SK-N-SH (cell line): Measurements from ENCODE around the gene SCEL. TPM values are rescaled to one million over a fixed set of nuclear protein-coding genes. Genes with fewer than 3 reads are reported as not detected.

Source experiments
- CTCF ChIA-PET: fragments of 300-600, 350-600 bp; formaldehyde crosslinking; extraction: SDS; loops from one replicate; lab custom pipeline; 2021; lab: Yijun Ruan, JAX
- POLR2A ChIA-PET: fragments of 350-600 bp; sonication (Branson Sonifier 250); formaldehyde crosslinking; extraction: SDS; loops from one replicate; lab custom pipeline; 2020; ENCODE audit warnings: antibody characterized with exemption, inconsistent platforms; lab: Yijun Ruan, JAX
- DNase-seq: peaks from one replicate; pipeline ENCODE4 v3.0.0; 2012
- H2AFZ ChIP-seq: fragments of 200-600 bp; sonication (generic); 2 replicates; pipeline ENCODE4 v1.8.1; 2016; ENCODE audit warnings: antibody characterized with exemption, mild to moderate bottlenecking, low read depth
- H3F3A ChIP-seq: fragments of 200-600 bp; sonication (generic); replicated peaks from 2 replicates; pipeline ENCODE3; 2016; ENCODE audit warnings: antibody characterized with exemption, mild to moderate bottlenecking; ENCODE audit not compliant: insufficient read depth
- H3K27ac ChIP-seq, 2 experiments: fragments of 200-500 bp in 1 of 2; fragments of 200-600 bp in 1 of 2; sonication (Bioruptor generic) in 1 of 2; sonication (generic), shearing (Covaris generic) in 1 of 2; 2 replicates each; pipeline versions ENCODE4 v1.5.1 to v1.6.1; 2014 to 2016; ENCODE audit warnings: low read depth in 2 of 2, inconsistent platforms in 1 of 2, low read length in 1 of 2, mild to moderate bottlenecking in 1 of 2, mixed read lengths in 1 of 2
- H3K27me3 ChIP-seq: fragments of 200-600 bp; sonication (generic), shearing (Covaris generic); 2 replicates; pipeline ENCODE4 v1.6.1; 2016; ENCODE audit warnings: mixed run types; ENCODE audit not compliant: insufficient read depth
- H3K36me3 ChIP-seq, 2 experiments: fragments of 200-500 bp in 1 of 2; fragments of 200-600 bp in 1 of 2; sonication (Bioruptor generic) in 1 of 2; sonication (generic) in 1 of 2; replicated peaks in 1 of 2; 2 replicates each; pipeline versions ENCODE3 to v1.5.1; 2014 to 2016; ENCODE audit warnings: low read length in 1 of 2, mild to moderate bottlenecking in 1 of 2; ENCODE audit not compliant: insufficient read depth in 2 of 2, control insufficient read depth in 1 of 2
- H3K4me1 ChIP-seq, 2 experiments: fragments of 200-500 bp in 1 of 2; fragments of 200-600 bp in 1 of 2; sonication (Bioruptor generic) in 1 of 2; sonication (generic), shearing (Covaris generic) in 1 of 2; 2 replicates each; pipeline versions ENCODE4 v1.5.1 to v1.6.1; 2014 to 2016; ENCODE audit warnings: low read depth in 1 of 2, low read length in 1 of 2, mixed run types in 1 of 2; ENCODE audit not compliant: insufficient read depth in 2 of 2, control insufficient read depth in 1 of 2
- H3K4me2 ChIP-seq: fragments of 200-600 bp; sonication (generic), shearing (Covaris generic); 2 replicates; pipeline ENCODE4 v1.6.1; 2017; ENCODE audit warnings: mixed run types
- H3K4me3 ChIP-seq, 2 experiments: fragments of 200-500 bp in 1 of 2; fragments of 200-600 bp in 1 of 2; sonication (Bioruptor generic) in 1 of 2; sonication (generic), shearing (Covaris generic) in 1 of 2; 2 replicates each; pipeline versions ENCODE4 v1.5.1 to v1.8.1; 2014 to 2016; ENCODE audit warnings: low read depth in 2 of 2, inconsistent platforms in 1 of 2, low read length in 1 of 2, mild to moderate bottlenecking in 1 of 2, mixed read lengths in 1 of 2, moderate library complexity in 1 of 2
- H3K79me2 ChIP-seq: fragments of 200-600 bp; sonication (generic); 2 replicates; pipeline ENCODE4 v1.8.1; 2017; ENCODE audit warnings: mild to moderate bottlenecking; ENCODE audit not compliant: insufficient read depth
- H3K9ac ChIP-seq: fragments of 200-600 bp; sonication (generic); 2 replicates; pipeline ENCODE4 v1.6.1; 2017; ENCODE audit warnings: mixed run types
- H3K9me2 ChIP-seq: fragments of 200-600 bp; sonication (generic); 2 replicates; pipeline ENCODE4 v1.6.1; 2017; ENCODE audit warnings: mixed run types
- H3K9me3 ChIP-seq: fragments of 200-600 bp; sonication (generic); 2 replicates; pipeline ENCODE4 v1.6.1; 2017; ENCODE audit warnings: mixed run types, mild to moderate bottlenecking, moderate library complexity
- H4K20me1 ChIP-seq: fragments of 200-600 bp; sonication (generic); 2 replicates; pipeline ENCODE4 v1.6.1; 2017; ENCODE audit warnings: mild to moderate bottlenecking, mixed run types; ENCODE audit not compliant: insufficient read depth
- ELF1 ChIP-seq: IDR thresholded peaks from 2 replicates; pipeline ENCODE4 v1.4.0; 2012
- GABPA ChIP-seq: IDR thresholded peaks from 2 replicates; pipeline ENCODE4 v1.4.0; 2012; ENCODE audit warnings: low read depth, mild to moderate bottlenecking
- GATA2 ChIP-seq: sonication (generic); formaldehyde crosslinking; IDR thresholded peaks from 2 replicates; pipeline ENCODE4 v1.5.0; 2020; ENCODE audit warnings: mild to moderate bottlenecking, missing genetic modification reagents
- JUND ChIP-seq: IDR thresholded peaks from 2 replicates; pipeline ENCODE4 v1.4.0; 2012
- NFIC ChIP-seq: IDR thresholded peaks from 2 replicates; pipeline ENCODE4 v1.4.0; 2012; ENCODE audit warnings: borderline replicate concordance
- POLR2AphosphoS5 ChIP-seq: IDR thresholded peaks from 2 replicates; pipeline ENCODE4 v1.6.1; 2012; ENCODE audit warnings: low read depth, low read length
- RFX5 ChIP-seq: IDR thresholded peaks from 2 replicates; pipeline ENCODE4 v1.6.1; 2012; ENCODE audit warnings: mild to moderate bottlenecking, improper control_type of control experiment, low read length
- RXRA ChIP-seq: IDR thresholded peaks from 2 replicates; pipeline ENCODE4 v1.4.0; 2012; ENCODE audit warnings: low read depth, mild to moderate bottlenecking, borderline replicate concordance
- SIN3A ChIP-seq: IDR thresholded peaks from 2 replicates; pipeline ENCODE4 v1.6.1; 2012; ENCODE audit warnings: low read depth, mild to moderate bottlenecking, low read length, moderate library complexity, borderline replicate concordance
- TEAD4 ChIP-seq: IDR thresholded peaks from 2 replicates; pipeline ENCODE4 v1.4.0; 2012; ENCODE audit warnings: mild to moderate bottlenecking, borderline replicate concordance; ENCODE audit not compliant: insufficient read depth
- YY1 ChIP-seq: IDR thresholded peaks from 2 replicates; pipeline ENCODE4 v1.4.0; 2012; ENCODE audit warnings: low read depth, mild to moderate bottlenecking
- WGBS: methylation state at CpG from one replicate; pipeline ENCODE4 v1.1.6; 2017; ENCODE audit warnings: low lambda C conversion rate; 5-methylcytosine and 5-hydroxymethylcytosine counted together
- polyA plus RNA-seq, 3 experiments: library from polyadenylated mRNA; depleted of rRNA; stranded (reverse); fragments of >200 nt; gene quantifications; 2 replicates each; pipeline ENCODE4 v1.2.3, GENCODE V29; 2012
- TF ChIP-seq, protein P1 (sequence below): IDR thresholded peaks from 2 replicates; pipeline ENCODE4 v1.6.1; 2012; ENCODE audit warnings: mild to moderate bottlenecking, low read depth, low read length, moderate library complexity
- TF ChIP-seq, protein P2 (sequence below): IDR thresholded peaks from 2 replicates; pipeline ENCODE4 v1.4.0; 2012; ENCODE audit warnings: low read depth, borderline replicate concordance
- TF ChIP-seq, protein P3 (sequence below): IDR thresholded peaks from 2 replicates; pipeline ENCODE4 v1.4.0; 2012; ENCODE audit warnings: low read depth
- TF ChIP-seq, protein P4 (sequence below): IDR thresholded peaks from 2 replicates; pipeline ENCODE4 v1.4.0; 2012; ENCODE audit warnings: low read depth, borderline replicate concordance

Gene SCEL
- polyA plus RNA-seq, 1 of the 3 experiments (the other 2 are of a cell fraction) = 0.02 TPM

DNA sequence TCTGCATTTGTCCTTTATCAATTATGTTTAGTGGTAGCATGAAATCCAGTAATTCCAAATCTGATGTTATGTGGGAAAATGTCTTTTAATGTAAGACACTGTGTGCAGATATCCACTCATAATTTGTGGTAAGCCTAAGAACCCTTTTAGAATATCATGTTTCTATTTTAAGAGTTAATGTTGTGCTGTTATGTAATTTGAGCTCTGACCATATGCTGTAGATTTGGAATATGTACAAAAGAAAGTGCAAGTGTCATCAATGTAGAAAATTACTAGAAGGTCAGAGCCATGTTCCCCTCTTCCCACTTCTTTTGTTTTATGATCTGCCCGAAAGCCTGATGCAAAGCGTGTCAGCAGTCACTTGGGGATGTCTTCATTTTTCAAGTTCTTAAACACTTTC is 44.5 kb downstream of the SCEL start:
- DNase-seq = no peak
- H4K20me1 ChIP-seq = no peaks in the 10 kb centered on the region
- TF ChIP-seq SIN3A = no peak
- no peak for TF ChIP-seq POLR2AphosphoS5
- TF ChIP-seq ELF1 = no peak
- TF ChIP-seq, all 33 proteins: peak for 0
- POLR2A ChIA-PET = no interaction called here
- H3K9me3 ChIP-seq = no peaks in the 10 kb centered on the region
- H3K36me3 ChIP-seq = no peaks in the 10 kb centered on the region
- H3F3A ChIP-seq = no peaks in the 10 kb centered on the region
- WGBS = 15% methylated on average over 2 of the region's 2 CpGs
- no peak overlapping the region for H3K4me2 ChIP-seq
- H3K4me1 ChIP-seq = no peaks in the 10 kb centered on the region; a peak in 1 of 4 replicates
- no peaks in the 10 kb centered on the region for H3K27me3 ChIP-seq
- H3K4me3 ChIP-seq = no peak overlapping the region
- no peaks in the 10 kb centered on the region for H3K79me2 ChIP-seq
- no peaks in the 10 kb centered on the region for H3K9me2 ChIP-seq
- H2AFZ ChIP-seq = no peak overlapping the region
- no peak overlapping the region for H3K9ac ChIP-seq
- CTCF ChIA-PET = interaction anchor here (0.7 kb wide), 1 partner anchor 15 kb away, joined by 3 read pairs; no protein-coding TSS in a partner anchor
- no peak overlapping the region for H3K27ac ChIP-seq

DNA sequence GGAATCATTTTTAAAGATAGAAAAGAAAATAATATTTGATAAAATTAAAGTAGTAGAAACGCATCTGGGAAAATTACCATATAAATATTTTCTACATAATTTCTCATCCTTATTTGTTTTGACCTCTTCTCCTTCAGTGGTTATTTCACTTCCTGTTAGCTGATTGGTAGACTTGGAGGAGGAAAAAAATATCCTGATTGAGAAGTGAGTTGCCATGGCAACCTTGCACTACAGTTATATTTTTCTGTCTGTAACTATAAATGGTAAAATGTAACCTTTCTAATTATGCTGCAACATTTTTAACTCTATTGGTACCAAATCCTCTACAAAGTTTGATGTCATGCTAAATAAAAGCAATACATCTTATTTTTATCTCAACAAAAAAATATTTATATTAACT is 45.2 kb downstream of the SCEL start:
- no peaks in the 10 kb centered on the region for H3K36me3 ChIP-seq
- no peaks in the 10 kb centered on the region for H3K9me2 ChIP-seq
- no peaks in the 10 kb centered on the region for H3K27me3 ChIP-seq
- H3K9me3 ChIP-seq = no peaks in the 10 kb centered on the region
- no peaks in the 10 kb centered on the region; a peak in 1 of 4 replicates for H3K4me1 ChIP-seq
- POLR2A ChIA-PET = no interaction called here
- no peak overlapping the region for H3K4me3 ChIP-seq
- no peak overlapping the region for H3K27ac ChIP-seq
- no peak overlapping the region for H2AFZ ChIP-seq
- no peak for TF ChIP-seq JUND
- no peak for TF ChIP-seq GATA2
- no peak for TF ChIP-seq NFIC
- no peak for TF ChIP-seq GABPA
- TF ChIP-seq RFX5 = no peak
- TF ChIP-seq, protein P1, sequence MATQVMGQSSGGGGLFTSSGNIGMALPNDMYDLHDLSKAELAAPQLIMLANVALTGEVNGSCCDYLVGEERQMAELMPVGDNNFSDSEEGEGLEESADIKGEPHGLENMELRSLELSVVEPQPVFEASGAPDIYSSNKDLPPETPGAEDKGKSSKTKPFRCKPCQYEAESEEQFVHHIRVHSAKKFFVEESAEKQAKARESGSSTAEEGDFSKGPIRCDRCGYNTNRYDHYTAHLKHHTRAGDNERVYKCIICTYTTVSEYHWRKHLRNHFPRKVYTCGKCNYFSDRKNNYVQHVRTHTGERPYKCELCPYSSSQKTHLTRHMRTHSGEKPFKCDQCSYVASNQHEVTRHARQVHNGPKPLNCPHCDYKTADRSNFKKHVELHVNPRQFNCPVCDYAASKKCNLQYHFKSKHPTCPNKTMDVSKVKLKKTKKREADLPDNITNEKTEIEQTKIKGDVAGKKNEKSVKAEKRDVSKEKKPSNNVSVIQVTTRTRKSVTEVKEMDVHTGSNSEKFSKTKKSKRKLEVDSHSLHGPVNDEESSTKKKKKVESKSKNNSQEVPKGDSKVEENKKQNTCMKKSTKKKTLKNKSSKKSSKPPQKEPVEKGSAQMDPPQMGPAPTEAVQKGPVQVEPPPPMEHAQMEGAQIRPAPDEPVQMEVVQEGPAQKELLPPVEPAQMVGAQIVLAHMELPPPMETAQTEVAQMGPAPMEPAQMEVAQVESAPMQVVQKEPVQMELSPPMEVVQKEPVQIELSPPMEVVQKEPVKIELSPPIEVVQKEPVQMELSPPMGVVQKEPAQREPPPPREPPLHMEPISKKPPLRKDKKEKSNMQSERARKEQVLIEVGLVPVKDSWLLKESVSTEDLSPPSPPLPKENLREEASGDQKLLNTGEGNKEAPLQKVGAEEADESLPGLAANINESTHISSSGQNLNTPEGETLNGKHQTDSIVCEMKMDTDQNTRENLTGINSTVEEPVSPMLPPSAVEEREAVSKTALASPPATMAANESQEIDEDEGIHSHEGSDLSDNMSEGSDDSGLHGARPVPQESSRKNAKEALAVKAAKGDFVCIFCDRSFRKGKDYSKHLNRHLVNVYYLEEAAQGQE = no peak
- TF ChIP-seq, protein P2, sequence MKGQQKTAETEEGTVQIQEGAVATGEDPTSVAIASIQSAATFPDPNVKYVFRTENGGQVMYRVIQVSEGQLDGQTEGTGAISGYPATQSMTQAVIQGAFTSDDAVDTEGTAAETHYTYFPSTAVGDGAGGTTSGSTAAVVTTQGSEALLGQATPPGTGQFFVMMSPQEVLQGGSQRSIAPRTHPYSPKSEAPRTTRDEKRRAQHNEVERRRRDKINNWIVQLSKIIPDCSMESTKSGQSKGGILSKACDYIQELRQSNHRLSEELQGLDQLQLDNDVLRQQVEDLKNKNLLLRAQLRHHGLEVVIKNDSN = no peak
- TF ChIP-seq TEAD4 = no peak
- TF ChIP-seq SIN3A = no peak
- no peak for TF ChIP-seq RXRA
- TF ChIP-seq, protein P3, sequence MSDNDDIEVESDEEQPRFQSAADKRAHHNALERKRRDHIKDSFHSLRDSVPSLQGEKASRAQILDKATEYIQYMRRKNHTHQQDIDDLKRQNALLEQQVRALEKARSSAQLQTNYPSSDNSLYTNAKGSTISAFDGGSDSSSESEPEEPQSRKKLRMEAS = no peak
- no peak for TF ChIP-seq YY1
- TF ChIP-seq, protein P4, sequence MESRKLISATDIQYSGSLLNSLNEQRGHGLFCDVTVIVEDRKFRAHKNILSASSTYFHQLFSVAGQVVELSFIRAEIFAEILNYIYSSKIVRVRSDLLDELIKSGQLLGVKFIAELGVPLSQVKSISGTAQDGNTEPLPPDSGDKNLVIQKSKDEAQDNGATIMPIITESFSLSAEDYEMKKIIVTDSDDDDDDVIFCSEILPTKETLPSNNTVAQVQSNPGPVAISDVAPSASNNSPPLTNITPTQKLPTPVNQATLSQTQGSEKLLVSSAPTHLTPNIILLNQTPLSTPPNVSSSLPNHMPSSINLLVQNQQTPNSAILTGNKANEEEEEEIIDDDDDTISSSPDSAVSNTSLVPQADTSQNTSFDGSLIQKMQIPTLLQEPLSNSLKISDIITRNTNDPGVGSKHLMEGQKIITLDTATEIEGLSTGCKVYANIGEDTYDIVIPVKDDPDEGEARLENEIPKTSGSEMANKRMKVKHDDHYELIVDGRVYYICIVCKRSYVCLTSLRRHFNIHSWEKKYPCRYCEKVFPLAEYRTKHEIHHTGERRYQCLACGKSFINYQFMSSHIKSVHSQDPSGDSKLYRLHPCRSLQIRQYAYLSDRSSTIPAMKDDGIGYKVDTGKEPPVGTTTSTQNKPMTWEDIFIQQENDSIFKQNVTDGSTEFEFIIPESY = no peak
- H3K79me2 ChIP-seq = no peaks in the 10 kb centered on the region
- DNase-seq = no peak
- no peak overlapping the region for H3K4me2 ChIP-seq
- H4K20me1 ChIP-seq = no peaks in the 10 kb centered on the region
- H3F3A ChIP-seq = no peaks in the 10 kb centered on the region
- 75% methylated on average over 1 of the region's 1 CpG for WGBS
- CTCF ChIA-PET = interaction anchor here (1.4 kb wide), 1 partner anchor 12 kb away, joined by 3 read pairs; no protein-coding TSS in a partner anchor
- H3K9ac ChIP-seq = no peak overlapping the region
